ENCODE results near the gene C14orf180. TPM values are rescaled to one million over a fixed set of nuclear protein-coding genes. Genes with fewer than 3 reads are reported as not detected.

C14orf180 gene
- total and polyA plus RNA-seq, 4 donors, result 0.12 to 0.48 (median 0.30) TPM

- DNase-seq (no peak), ATAC-seq (ENCODE audit: insufficient read depth, low FRiP score) (no peak)
- H3K9ac ChIP-seq (ENCODE audit: insufficient read depth in 1 of 2, low read length in 2 of 2), result no peak overlapping the region
- H3K4me3 ChIP-seq, result no peak overlapping the region
- 75 to 81% methylated on average over 23 of the region's 23 CpGs for WGBS, 2 donors
- TF ChIP-seq CTCF (IDR thresholded peaks at IDR 0.05; ENCODE audit: control extremely low read depth, extremely low read depth), result no peak
- no peaks in the 10 kb centered on the region for H3K36me3 ChIP-seq (ENCODE audit: control insufficient read depth in 4 of 4, insufficient read depth in 4 of 4, low read length in 4 of 4)
- no peak overlapping the region for H3K27ac ChIP-seq (ENCODE audit: low read depth in 1 of 2, low read length in 1 of 2)
- peaks cover 0 to 4% (median 3%) of the 10 kb centered on the region in 3 donors for H3K27me3 ChIP-seq (ENCODE audit: control insufficient read depth in 3 of 3, insufficient read depth in 3 of 3, low read length in 2 of 3)
- no peaks in the 10 kb centered on the region for H3K9me3 ChIP-seq (ENCODE audit: control insufficient read depth in 4 of 4, insufficient read depth in 3 of 4, low read length in 3 of 4)
- peaks cover 0 to 14% (median 0%) of the 10 kb centered on the region in 5 donors for H3K4me1 ChIP-seq (ENCODE audit: control insufficient read depth in 5 of 5, insufficient read depth in 5 of 5, low read length in 5 of 5)
These were observed 17.7 kb upstream of the C14orf180 start for GRCh38 chr14:104561632-104562495.

- no peak for DNase-seq
- no peak for ATAC-seq (ENCODE audit: insufficient read depth, low FRiP score)
- WGBS, 2 donors, result 87% methylated on average over 5 of the region's 5 CpGs
These were observed 17.0 kb upstream of the C14orf180 start for GRCh38 chr14:104562606-104563005.

GRCh38 chr14:104563191-104563741, 16.3 kb upstream of the C14orf180 start:
- H3K4me1 ChIP-seq (ENCODE audit: control insufficient read depth in 5 of 5, insufficient read depth in 5 of 5, low read length in 5 of 5), result peaks cover 0 to 20% (median 0%) of the 10 kb centered on the region in 5 donors
- H3K27ac ChIP-seq (ENCODE audit: low read depth in 1 of 2, low read length in 1 of 2), result no peak overlapping the region
- DNase-seq (no peak), ATAC-seq (ENCODE audit: insufficient read depth, low FRiP score) (no peak)
- H3K36me3 ChIP-seq (ENCODE audit: control insufficient read depth in 4 of 4, insufficient read depth in 4 of 4, low read length in 4 of 4), result no peaks in the 10 kb centered on the region
- no peak for TF ChIP-seq CTCF (IDR thresholded peaks at IDR 0.05; ENCODE audit: control extremely low read depth, extremely low read depth)
- no peak overlapping the region for H3K9ac ChIP-seq (ENCODE audit: insufficient read depth in 1 of 2, low read length in 2 of 2)
- 60 to 61% methylated on average over 15 of the region's 15 CpGs for WGBS, 2 donors
- peaks cover 0 to 4% (median 3%) of the 10 kb centered on the region in 3 donors for H3K27me3 ChIP-seq (ENCODE audit: control insufficient read depth in 3 of 3, insufficient read depth in 3 of 3, low read length in 2 of 3)
- H3K4me3 ChIP-seq, result no peak overlapping the region
- no peaks in the 10 kb centered on the region for H3K9me3 ChIP-seq (ENCODE audit: control insufficient read depth in 4 of 4, insufficient read depth in 3 of 4, low read length in 3 of 4)

More at GRCh38 chr14:104562606-104563005, 17.0 kb upstream of the C14orf180 start:
- Histone ChIP-seq H3K9me3 (ENCODE audit: control insufficient read depth in 4 of 4, insufficient read depth in 3 of 4, low read length in 3 of 4) (no peaks in the 10 kb centered on the region), H3K4me1 (ENCODE audit: control insufficient read depth in 5 of 5, insufficient read depth in 5 of 5, low read length in 5 of 5) (peaks cover 0 to 20% (median 0%) of the 10 kb centered on the region in 5 donors), H3K9ac (ENCODE audit: insufficient read depth in 1 of 2, low read length in 2 of 2) (no peak overlapping the region), H3K4me3 (no peak overlapping the region), H3K27me3 (ENCODE audit: control insufficient read depth in 3 of 3, insufficient read depth in 3 of 3, low read length in 2 of 3) (peaks cover 0 to 4% (median 3%) of the 10 kb centered on the region in 3 donors), H3K27ac (ENCODE audit: low read depth in 1 of 2, low read length in 1 of 2) (no peak overlapping the region), H3K36me3 (ENCODE audit: control insufficient read depth in 4 of 4, insufficient read depth in 4 of 4, low read length in 4 of 4) (no peaks in the 10 kb centered on the region)
- no peak for TF ChIP-seq CTCF (IDR thresholded peaks at IDR 0.05; ENCODE audit: control extremely low read depth, extremely low read depth)

Data from lung (tissue), 12 donors.